Stimulated activated naive B cell treated with anti-CD40 and anti-IgM and Interleukin-4, amounts not matched to agents 10 μg/mL and 1 μg/mL and 100 μg/mL, for 72 hours (primary cell): ENCODE results near the gene SGMS1.
A peak's percentile ranks its signal among the peaks of the same experiment; 100 is the strongest.
"Not testable (repeated sequence)": the region's sequence is repeated elsewhere in the genome, so short reads cannot be mapped to it uniquely, and the experiment has no call there.

Source experiments
- ATAC-seq, 2 donors: fragments of 150-1000 bp; cut with Tn5 transposase; replicated peaks; 2 replicates each; pipeline ENCODE4 v1.10.0; 2021; ENCODE audit warnings: moderate library complexity in 1 of 2
- DNase-seq: peaks from one replicate; pipeline ENCODE4 v3.0.0; 2021
- H3K27ac Mint-ChIP-seq: one replicate; pipeline ENCODE4 v1.8.0; 2022; ENCODE audit warnings: mild to moderate bottlenecking, mixed read lengths
- H3K27me3 Mint-ChIP-seq, 2 donors: one replicate each; pipeline ENCODE4 v1.8.0; 2022; ENCODE audit warnings: mixed read lengths in 2 of 2
- H3K36me3 Mint-ChIP-seq, 2 donors: one replicate each; pipeline ENCODE4 v1.8.0; 2022; ENCODE audit warnings: mixed read lengths in 2 of 2, mild to moderate bottlenecking in 1 of 2
- H3K4me1 Mint-ChIP-seq, 2 donors: one replicate each; pipeline ENCODE4 v1.8.0; 2022; ENCODE audit warnings: mixed read lengths in 2 of 2, mild to moderate bottlenecking in 1 of 2
- H3K4me3 Mint-ChIP-seq, 2 donors: one replicate each; pipeline ENCODE4 v1.8.0; 2022; ENCODE audit warnings: mild to moderate bottlenecking in 2 of 2, mixed read lengths in 2 of 2, moderate library complexity in 1 of 2
- H3K9me3 Mint-ChIP-seq, 2 donors: one replicate each; pipeline ENCODE4 v1.8.0; 2022; ENCODE audit warnings: mixed read lengths in 2 of 2, mild to moderate bottlenecking in 1 of 2

The SGMS1 gene

GRCh38 chr10:50648935-50649227 lies 25.1 kb upstream of the SGMS1 start:
- Mint-ChIP-seq H3K36me3 (no peaks in the 10 kb centered on the region), H3K9me3 (no peaks in the 10 kb centered on the region), H3K27me3 (no peaks in the 10 kb centered on the region), H3K4me1 (peaks cover 24 to 51% of the 10 kb centered on the region in 2 donors), H3K27ac (no peak overlapping the region), H3K4me3 (peak overlapping the region in 1 of 2 donors; percentile 31)
- DNase-seq (no peak), ATAC-seq (no peak)

GRCh38 chr10:50648089-50648934 lies 24.6 kb upstream of the SGMS1 start:
- H3K4me3 Mint-ChIP-seq, result peak overlapping the region in 1 of 2 donors; percentile 31
- no peaks in the 10 kb centered on the region for H3K9me3 Mint-ChIP-seq
- peak overlapping the region; percentile 4 for H3K27ac Mint-ChIP-seq
- H3K36me3 Mint-ChIP-seq, result no peaks in the 10 kb centered on the region
- no peaks in the 10 kb centered on the region for H3K27me3 Mint-ChIP-seq
- DNase-seq (no peak), ATAC-seq (peak; percentile 85 to 91)
- H3K4me1 Mint-ChIP-seq, result peaks cover 20 to 45% of the 10 kb centered on the region in 2 donors

GRCh38 chr10:50647350-50647749 lies 23.6 kb upstream of the SGMS1 start:
- H3K27ac Mint-ChIP-seq, result peak overlapping the region; percentile 31
- ATAC-seq, H3K9me3 Mint-ChIP-seq, H3K36me3 Mint-ChIP-seq, DNase-seq, H3K27me3 Mint-ChIP-seq, H3K4me3 Mint-ChIP-seq: not testable (repeated sequence)
- H3K4me1 Mint-ChIP-seq, result peaks cover 16 to 41% of the 10 kb centered on the region in 2 donors

GRCh38 chr10:50645236-50645635 lies 21.5 kb upstream of the SGMS1 start:
- Mint-ChIP-seq H3K4me1 (peaks cover 16 to 24% of the 10 kb centered on the region in 2 donors), H3K9me3 (peaks cover 0 to 1% of the 10 kb centered on the region in 2 donors), H3K4me3 (no peak overlapping the region), H3K36me3 (no peaks in the 10 kb centered on the region), H3K27ac (no peak overlapping the region), H3K27me3 (no peaks in the 10 kb centered on the region)
- DNase-seq (no peak), ATAC-seq (no peak)

GRCh38 chr10:50641626-50642025 lies 17.9 kb upstream of the SGMS1 start:
- Mint-ChIP-seq H3K27me3 (no peaks in the 10 kb centered on the region), H3K4me1 (peaks cover 9 to 15% of the 10 kb centered on the region in 2 donors), H3K27ac (no peak overlapping the region), H3K4me3 (no peak overlapping the region), H3K36me3 (no peaks in the 10 kb centered on the region), H3K9me3 (peaks cover 0 to 1% of the 10 kb centered on the region in 2 donors)
- DNase-seq (no peak), ATAC-seq (no peak)

- Mint-ChIP-seq H3K36me3 (no peaks in the 10 kb centered on the region), H3K4me1 (peaks cover 11 to 20% of the 10 kb centered on the region in 2 donors), H3K27me3 (no peaks in the 10 kb centered on the region), H3K9me3 (peaks cover 0 to 1% of the 10 kb centered on the region in 2 donors), H3K27ac (no peak overlapping the region), H3K4me3 (no peak overlapping the region)
- no peak for ATAC-seq
- no peak for DNase-seq
Observed at GRCh38 chr10:50640238-50640637, 16.5 kb upstream of the SGMS1 start.

GRCh38 chr10:50636618-50637579 lies 13.1 kb upstream of the SGMS1 start:
- Mint-ChIP-seq H3K4me1 (peaks cover 9 to 14% of the 10 kb centered on the region in 2 donors), H3K27me3 (no peaks in the 10 kb centered on the region), H3K27ac (peak overlapping the region; percentile 80), H3K4me3 (peak overlapping the region; percentile 50 to 74), H3K9me3 (no peaks in the 10 kb centered on the region), H3K36me3 (no peaks in the 10 kb centered on the region)
- ATAC-seq, result peak; percentile 67 to 84
- DNase-seq, result no peak

GRCh38 chr10:50635286-50635685 lies 11.5 kb upstream of the SGMS1 start:
- H3K36me3 Mint-ChIP-seq, result no peaks in the 10 kb centered on the region
- no peaks in the 10 kb centered on the region for H3K27me3 Mint-ChIP-seq
- DNase-seq, result no peak
- no peaks in the 10 kb centered on the region for H3K9me3 Mint-ChIP-seq
- no peak overlapping the region for H3K27ac Mint-ChIP-seq
- H3K4me1 Mint-ChIP-seq, result peaks cover 9 to 14% of the 10 kb centered on the region in 2 donors
- H3K4me3 Mint-ChIP-seq, result no peak overlapping the region
- ATAC-seq, result no peak

GRCh38 chr10:50634479-50634878 lies 10.7 kb upstream of the SGMS1 start:
- Mint-ChIP-seq H3K4me3 (no peak overlapping the region), H3K27me3 (no peaks in the 10 kb centered on the region), H3K36me3 (peaks cover 3 to 5% of the 10 kb centered on the region in 2 donors), H3K9me3 (no peaks in the 10 kb centered on the region), H3K27ac (no peak overlapping the region), H3K4me1 (peaks cover 9 to 14% of the 10 kb centered on the region in 2 donors)
- DNase-seq (no peak), ATAC-seq (no peak)

- ATAC-seq (no peak), DNase-seq (no peak)
- Mint-ChIP-seq H3K9me3 (no peaks in the 10 kb centered on the region), H3K4me3 (no peak overlapping the region), H3K4me1 (no peaks in the 10 kb centered on the region), H3K27me3 (no peaks in the 10 kb centered on the region), H3K27ac (no peak overlapping the region), H3K36me3 (peaks cover 8 to 15% of the 10 kb centered on the region in 2 donors)
Observed at GRCh38 chr10:50631052-50631451, 7.3 kb upstream of the SGMS1 start.

- no peak overlapping the region for H3K27ac Mint-ChIP-seq
- H3K9me3 Mint-ChIP-seq, result no peaks in the 10 kb centered on the region
- DNase-seq (no peak), ATAC-seq (no peak)
- no peaks in the 10 kb centered on the region for H3K27me3 Mint-ChIP-seq
- H3K4me1 Mint-ChIP-seq, result peaks cover 2 to 7% of the 10 kb centered on the region in 2 donors
- H3K4me3 Mint-ChIP-seq, result no peak overlapping the region
- H3K36me3 Mint-ChIP-seq, result peaks cover 8 to 15% of the 10 kb centered on the region in 2 donors
Observed at GRCh38 chr10:50629495-50630122, 5.9 kb upstream of the SGMS1 start.

GRCh38 chr10:50627896-50628295 lies 4.1 kb upstream of the SGMS1 start:
- Mint-ChIP-seq H3K36me3 (peaks cover 8 to 15% of the 10 kb centered on the region in 2 donors), H3K9me3 (no peaks in the 10 kb centered on the region), H3K27me3 (no peaks in the 10 kb centered on the region), H3K4me3 (no peak overlapping the region), H3K27ac (no peak overlapping the region), H3K4me1 (peaks cover 2 to 7% of the 10 kb centered on the region in 2 donors)
- DNase-seq, result no peak
- ATAC-seq, result no peak

GRCh38 chr10:50627443-50627842 lies 3.7 kb upstream of the SGMS1 start:
- H3K4me3 Mint-ChIP-seq, result no peak overlapping the region
- ATAC-seq, result no peak
- H3K27ac Mint-ChIP-seq, result no peak overlapping the region
- peaks cover 5 to 8% of the 10 kb centered on the region in 2 donors for H3K4me1 Mint-ChIP-seq
- no peaks in the 10 kb centered on the region for H3K9me3 Mint-ChIP-seq
- no peaks in the 10 kb centered on the region for H3K27me3 Mint-ChIP-seq
- H3K36me3 Mint-ChIP-seq, result peaks cover 8 to 15% of the 10 kb centered on the region in 2 donors
- no peak for DNase-seq

- Mint-ChIP-seq H3K9me3 (no peaks in the 10 kb centered on the region), H3K27me3 (no peaks in the 10 kb centered on the region), H3K36me3 (peaks cover 8 to 15% of the 10 kb centered on the region in 2 donors), H3K4me3 (peak overlapping the region; percentile 88 to 89), H3K27ac (peak overlapping the region; percentile 95), H3K4me1 (peaks cover 11 to 16% of the 10 kb centered on the region in 2 donors)
- DNase-seq (no peak), ATAC-seq (no peak)
Observed at GRCh38 chr10:50625649-50626132, 1.9 kb upstream of the SGMS1 start.
